PC-3 (cell line): ENCODE results near the gene ZDHHC21. TPM values are rescaled to one million over a fixed set of nuclear protein-coding genes. Genes with fewer than 3 reads are reported as not detected.

Experiments used
- ATAC-seq: fragments of 200-7000 bp; cut with Tn5 transposase; 2 replicates; pipeline ENCODE4 v1.9.1; 2020; ENCODE audit warnings: mild to moderate bottlenecking, moderate library complexity
- BruUV-seq: library from RNA; stranded (reverse); fragments of 400-500 nt; replicated peaks from 2 replicates; lab custom pipeline; 2021; lab: Mats Ljungman, UMichigan
- CTCF ChIA-PET: fragments of 300-600 bp; sonication (Branson Sonifier 250); formaldehyde crosslinking; loops from one replicate; lab custom pipeline; 2022; ENCODE audit warnings: antibody characterized with exemption; lab: Charles Lee
- POLR2A ChIA-PET: fragments of 300-600 bp; sonication (Branson Sonifier 250); formaldehyde crosslinking; loops from one replicate; lab custom pipeline; 2022; ENCODE audit warnings: antibody characterized with exemption; ENCODE audit not compliant: unreplicated experiment; lab: Charles Lee
- DNase-seq: peaks from one replicate; pipeline ENCODE4 v3.0.0-alpha.2; 2015
- H2AFZ ChIP-seq: fragments of 300-600 bp; sonication (generic); 2 replicates; pipeline ENCODE4 v1.6.0; 2016; ENCODE audit warnings: antibody characterized with exemption, low read length
- H3F3A ChIP-seq: fragments of 300-600 bp; sonication (generic); one replicate; pipeline ENCODE4 v1.6.0; 2017; ENCODE audit warnings: antibody characterized with exemption, low read length, control low read depth, mild to moderate bottlenecking; ENCODE audit not compliant: unreplicated experiment
- H3K27ac ChIP-seq: fragments of 300-600 bp; sonication (generic); 2 replicates; pipeline ENCODE4 v1.5.1; 2016; ENCODE audit warnings: mild to moderate bottlenecking, low read length
- H3K27me3 ChIP-seq: fragments of 300-600 bp; sonication (generic); 2 replicates; pipeline ENCODE4 v1.6.1; 2016; ENCODE audit warnings: low read length, mixed read lengths
- H3K36me3 ChIP-seq: fragments of 300-600 bp; sonication (generic); 2 replicates; pipeline ENCODE4 v1.6.1; 2016; ENCODE audit warnings: low read depth, mixed run types, low read length, mixed read lengths
- H3K4me1 ChIP-seq: fragments of 300-600 bp; sonication (generic); 2 replicates; pipeline ENCODE4 v1.5.1; 2016; ENCODE audit warnings: low read length; ENCODE audit not compliant: insufficient read depth
- H3K4me2 ChIP-seq: fragments of 300-600 bp; sonication (generic); 2 replicates; pipeline ENCODE4 v1.6.0; 2016; ENCODE audit warnings: low read length
- H3K4me3 ChIP-seq: fragments of 300-600 bp; sonication (generic); 2 replicates; pipeline ENCODE4 v1.5.1; 2016; ENCODE audit warnings: mild to moderate bottlenecking, low read length, mixed read lengths
- H3K79me2 ChIP-seq: fragments of 300-600 bp; sonication (generic); 2 replicates; pipeline ENCODE4 v1.6.1; 2017; ENCODE audit warnings: low read length, mixed read lengths
- H3K9ac ChIP-seq: fragments of 300-600 bp; sonication (generic); 2 replicates; pipeline ENCODE4 v1.6.0; 2016; ENCODE audit warnings: mild to moderate bottlenecking, low read length
- H3K9me2 ChIP-seq: fragments of 300-600 bp; sonication (generic); replicated peaks from 2 replicates; pipeline ENCODE4 v1.6.1; 2016; ENCODE audit warnings: mixed run types, low read length, mixed read lengths
- H3K9me3 ChIP-seq: fragments of 300-600 bp; sonication (generic); 2 replicates; pipeline ENCODE4 v1.6.1; 2016; ENCODE audit warnings: low read length, mixed read lengths
- H4K20me1 ChIP-seq: fragments of 300-600 bp; sonication (generic); 2 replicates; pipeline ENCODE4 v1.6.1; 2016; ENCODE audit warnings: low read length, mixed read lengths
- EZH2 ChIP-seq: fragments of 300-600 bp; sonication (generic); IDR thresholded peaks from one replicate; pipeline ENCODE4 v1.6.1; 2017; ENCODE audit warnings: antibody characterized with exemption, mild to moderate bottlenecking, low read length; ENCODE audit not compliant: unreplicated experiment
- EZH2phosphoT487 ChIP-seq: fragments of 300-600 bp; sonication (generic); IDR thresholded peaks from 2 replicates; pipeline ENCODE4 v1.6.1; 2018; ENCODE audit warnings: mild to moderate bottlenecking, antibody characterized with exemption, low read length, borderline replicate concordance
- intact Hi-C: fragments of 100-400 bp; cut with micrococcal nuclease; formaldehyde crosslinking; loops from 2 replicates; pipeline ENCODE4 v1.9.0; 2023
- total RNA-seq: library from RNA; depleted of rRNA; stranded (reverse); fragments of >200 nt; gene quantifications from 2 replicates; pipeline ENCODE4 v1.2.3, GENCODE V29; 2014
- TF ChIP-seq, protein P1 (sequence below): fragments of 300-600 bp; sonication (generic); conservative IDR thresholded peaks from 2 replicates; pipeline ENCODE4 v1.5.1; 2017; ENCODE audit warnings: antibody characterized with exemption, low read depth, mild to moderate bottlenecking, low read length

Gene ZDHHC21
- total RNA-seq, 1 experiment from 2014 or later = 6.2 TPM

DNA sequence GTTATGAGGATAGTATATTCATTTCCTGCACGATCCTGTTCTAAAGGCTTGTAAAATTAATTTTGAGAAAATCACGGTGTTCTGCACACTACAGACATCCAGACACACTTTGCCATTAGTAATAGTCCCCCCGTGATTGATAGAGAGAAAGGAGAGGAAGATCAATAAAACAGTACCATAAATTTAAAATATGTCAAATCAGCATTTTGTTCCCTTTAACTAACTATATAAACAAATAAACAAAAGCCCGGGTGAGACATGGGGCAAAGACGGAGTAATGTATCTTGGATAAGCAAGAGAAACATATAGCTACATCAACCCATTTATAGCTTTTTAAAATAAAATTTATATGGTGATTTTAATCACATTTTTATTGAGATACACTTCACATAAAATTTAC is 39.9 kb upstream of the ZDHHC21 start:
- Histone ChIP-seq H2AFZ (no peak overlapping the region), H4K20me1 (no peaks in the 10 kb centered on the region), H3K4me3 (no peak overlapping the region), H3K9me2 (no peaks in the 10 kb centered on the region), H3K36me3 (no peaks in the 10 kb centered on the region), H3F3A (no peaks in the 10 kb centered on the region), H3K9ac (no peak overlapping the region), H3K9me3 (no peaks in the 10 kb centered on the region), H3K27ac (no peak overlapping the region), H3K27me3 (no peaks in the 10 kb centered on the region), H3K4me2 (no peak overlapping the region), H3K4me1 (no peaks in the 10 kb centered on the region), H3K79me2 (no peaks in the 10 kb centered on the region)
- ChIA-PET POLR2A (no interaction called here), CTCF (no interaction called here)
- no TSS peak for BruUV-seq
- ATAC-seq = no peak
- intact Hi-C loops = no loop called here
- DNase-seq = no peak
- TF ChIP-seq EZH2 (no peak), EZH2phosphoT487 (no peak)
- TF ChIP-seq, protein P1, sequence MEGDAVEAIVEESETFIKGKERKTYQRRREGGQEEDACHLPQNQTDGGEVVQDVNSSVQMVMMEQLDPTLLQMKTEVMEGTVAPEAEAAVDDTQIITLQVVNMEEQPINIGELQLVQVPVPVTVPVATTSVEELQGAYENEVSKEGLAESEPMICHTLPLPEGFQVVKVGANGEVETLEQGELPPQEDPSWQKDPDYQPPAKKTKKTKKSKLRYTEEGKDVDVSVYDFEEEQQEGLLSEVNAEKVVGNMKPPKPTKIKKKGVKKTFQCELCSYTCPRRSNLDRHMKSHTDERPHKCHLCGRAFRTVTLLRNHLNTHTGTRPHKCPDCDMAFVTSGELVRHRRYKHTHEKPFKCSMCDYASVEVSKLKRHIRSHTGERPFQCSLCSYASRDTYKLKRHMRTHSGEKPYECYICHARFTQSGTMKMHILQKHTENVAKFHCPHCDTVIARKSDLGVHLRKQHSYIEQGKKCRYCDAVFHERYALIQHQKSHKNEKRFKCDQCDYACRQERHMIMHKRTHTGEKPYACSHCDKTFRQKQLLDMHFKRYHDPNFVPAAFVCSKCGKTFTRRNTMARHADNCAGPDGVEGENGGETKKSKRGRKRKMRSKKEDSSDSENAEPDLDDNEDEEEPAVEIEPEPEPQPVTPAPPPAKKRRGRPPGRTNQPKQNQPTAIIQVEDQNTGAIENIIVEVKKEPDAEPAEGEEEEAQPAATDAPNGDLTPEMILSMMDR = no peak

- H4K20me1 ChIP-seq = no peaks in the 10 kb centered on the region
- no peaks in the 10 kb centered on the region for H3K4me1 ChIP-seq
- H3F3A ChIP-seq = no peaks in the 10 kb centered on the region
- H3K4me2 ChIP-seq = no peak overlapping the region
- no peak overlapping the region for H2AFZ ChIP-seq
- DNase-seq = no peak
- H3K4me3 ChIP-seq = no peak overlapping the region
- H3K27me3 ChIP-seq = no peaks in the 10 kb centered on the region
- no peaks in the 10 kb centered on the region for H3K9me3 ChIP-seq
- no peak overlapping the region for H3K9ac ChIP-seq
- no peak overlapping the region for H3K27ac ChIP-seq
- CTCF ChIA-PET = no interaction called here
- POLR2A ChIA-PET = interaction anchor here (0.6 kb wide), 1 partner anchor 1417 kb away, joined by 3 read pairs; no protein-coding TSS in a partner anchor
- intact Hi-C loops = no loop called here
- H3K79me2 ChIP-seq = no peaks in the 10 kb centered on the region
- no peak for ATAC-seq
- TF ChIP-seq, protein P1 = no peak
- TF ChIP-seq EZH2 (no peak), EZH2phosphoT487 (no peak)
- no peaks in the 10 kb centered on the region for H3K9me2 ChIP-seq
- no TSS peak for BruUV-seq
- H3K36me3 ChIP-seq = no peaks in the 10 kb centered on the region
Measured at GRCh38 chr9:14731294-14731981, 38.2 kb upstream of the ZDHHC21 start.

DNA sequence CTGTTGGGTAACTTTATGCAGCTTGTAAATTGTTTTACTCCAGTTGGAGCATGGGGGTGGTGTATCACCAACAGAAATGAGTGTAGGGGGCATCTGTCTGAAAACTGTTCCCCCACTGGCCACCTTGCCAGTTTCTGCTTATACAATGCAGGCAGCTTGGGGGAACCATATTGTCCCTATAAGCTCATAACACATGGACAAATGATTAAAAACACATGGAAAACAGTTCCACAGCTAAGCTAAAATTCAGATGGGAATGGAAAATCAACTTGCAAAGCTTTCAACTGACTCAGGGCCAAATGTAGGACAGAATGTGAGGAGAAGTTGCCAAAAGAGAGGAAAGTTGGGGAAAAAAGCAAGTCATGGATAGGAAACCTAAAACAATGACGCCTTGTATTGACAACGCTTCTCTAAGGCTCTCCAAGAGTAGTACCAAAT is 37.2 kb upstream of the ZDHHC21 start:
- Histone ChIP-seq H3K36me3 (no peaks in the 10 kb centered on the region), H3K9ac (no peak overlapping the region), H3K9me3 (no peaks in the 10 kb centered on the region), H4K20me1 (no peaks in the 10 kb centered on the region), H2AFZ (no peak overlapping the region), H3K79me2 (no peaks in the 10 kb centered on the region), H3K27me3 (no peaks in the 10 kb centered on the region), H3F3A (no peaks in the 10 kb centered on the region), H3K4me2 (no peak overlapping the region), H3K9me2 (no peaks in the 10 kb centered on the region), H3K27ac (no peak overlapping the region), H3K4me3 (no peak overlapping the region), H3K4me1 (no peaks in the 10 kb centered on the region)
- no TSS peak for BruUV-seq
- DNase-seq (no peak), ATAC-seq (no peak)
- POLR2A ChIA-PET = interaction anchor here (0.6 kb wide), 1 partner anchor 181 kb away, joined by 4 read pairs; no protein-coding TSS in a partner anchor
- intact Hi-C loops = no loop called here
- TF ChIP-seq EZH2 (no peak), EZH2phosphoT487 (no peak)
- TF ChIP-seq, protein P1 = no peak
- CTCF ChIA-PET = no interaction called here
